ENCODE data around the gene GPR132.

The GPR132 gene

DNA sequence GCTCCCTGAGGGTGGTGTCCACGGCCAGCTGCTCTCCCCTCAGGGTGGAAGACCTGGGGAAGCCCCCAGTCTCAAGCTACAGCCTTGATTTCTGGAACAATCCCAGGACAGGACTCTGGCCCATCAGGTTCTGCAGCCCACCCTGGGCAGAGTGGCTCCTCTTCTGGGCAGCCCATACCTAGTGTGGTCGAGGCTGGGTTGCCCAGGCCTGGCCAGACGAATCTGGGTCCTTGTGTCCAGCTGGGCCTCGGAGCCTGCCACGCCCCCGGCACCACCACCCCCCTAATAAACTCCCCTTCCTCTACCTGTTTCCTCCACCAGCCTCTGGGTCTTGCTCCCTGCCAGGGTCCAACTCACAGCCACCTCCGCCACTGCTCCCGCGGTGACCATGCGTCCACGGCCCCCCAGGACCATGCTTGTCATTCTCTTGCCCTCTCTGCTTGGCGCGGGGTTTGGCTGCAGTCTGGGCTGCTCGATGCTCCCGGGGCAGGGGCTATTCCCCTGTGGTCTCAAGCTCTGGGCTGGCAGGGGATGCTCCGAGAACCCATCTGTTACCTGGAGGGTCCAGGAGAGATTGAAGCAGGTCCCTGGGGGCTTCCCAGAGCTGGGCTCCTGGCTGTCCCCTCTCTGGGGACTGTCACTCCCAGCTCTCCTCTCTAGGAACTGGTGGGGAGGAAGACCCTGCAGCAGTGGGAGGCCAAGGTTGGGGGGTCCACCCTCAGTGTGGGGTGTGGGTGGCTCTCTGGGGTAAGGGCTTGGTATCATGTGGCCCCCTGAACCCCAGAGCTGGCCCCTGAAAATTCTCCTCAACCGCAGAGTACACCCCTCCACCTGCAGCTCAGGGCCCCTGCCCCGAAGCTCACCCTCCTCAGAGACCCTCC, 8.7 kb upstream of the GPR132 start:
- no peak overlapping the region for H3K4me3 ChIP-seq (ENCODE audit: low read length)
- TF ChIP-seq, protein P1, sequence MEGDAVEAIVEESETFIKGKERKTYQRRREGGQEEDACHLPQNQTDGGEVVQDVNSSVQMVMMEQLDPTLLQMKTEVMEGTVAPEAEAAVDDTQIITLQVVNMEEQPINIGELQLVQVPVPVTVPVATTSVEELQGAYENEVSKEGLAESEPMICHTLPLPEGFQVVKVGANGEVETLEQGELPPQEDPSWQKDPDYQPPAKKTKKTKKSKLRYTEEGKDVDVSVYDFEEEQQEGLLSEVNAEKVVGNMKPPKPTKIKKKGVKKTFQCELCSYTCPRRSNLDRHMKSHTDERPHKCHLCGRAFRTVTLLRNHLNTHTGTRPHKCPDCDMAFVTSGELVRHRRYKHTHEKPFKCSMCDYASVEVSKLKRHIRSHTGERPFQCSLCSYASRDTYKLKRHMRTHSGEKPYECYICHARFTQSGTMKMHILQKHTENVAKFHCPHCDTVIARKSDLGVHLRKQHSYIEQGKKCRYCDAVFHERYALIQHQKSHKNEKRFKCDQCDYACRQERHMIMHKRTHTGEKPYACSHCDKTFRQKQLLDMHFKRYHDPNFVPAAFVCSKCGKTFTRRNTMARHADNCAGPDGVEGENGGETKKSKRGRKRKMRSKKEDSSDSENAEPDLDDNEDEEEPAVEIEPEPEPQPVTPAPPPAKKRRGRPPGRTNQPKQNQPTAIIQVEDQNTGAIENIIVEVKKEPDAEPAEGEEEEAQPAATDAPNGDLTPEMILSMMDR (conservative IDR thresholded peaks at IDR 0.05; ENCODE audit: low read depth, low read length): no peak
- DNase-seq (ENCODE audit: low read depth): no peak

DNA sequence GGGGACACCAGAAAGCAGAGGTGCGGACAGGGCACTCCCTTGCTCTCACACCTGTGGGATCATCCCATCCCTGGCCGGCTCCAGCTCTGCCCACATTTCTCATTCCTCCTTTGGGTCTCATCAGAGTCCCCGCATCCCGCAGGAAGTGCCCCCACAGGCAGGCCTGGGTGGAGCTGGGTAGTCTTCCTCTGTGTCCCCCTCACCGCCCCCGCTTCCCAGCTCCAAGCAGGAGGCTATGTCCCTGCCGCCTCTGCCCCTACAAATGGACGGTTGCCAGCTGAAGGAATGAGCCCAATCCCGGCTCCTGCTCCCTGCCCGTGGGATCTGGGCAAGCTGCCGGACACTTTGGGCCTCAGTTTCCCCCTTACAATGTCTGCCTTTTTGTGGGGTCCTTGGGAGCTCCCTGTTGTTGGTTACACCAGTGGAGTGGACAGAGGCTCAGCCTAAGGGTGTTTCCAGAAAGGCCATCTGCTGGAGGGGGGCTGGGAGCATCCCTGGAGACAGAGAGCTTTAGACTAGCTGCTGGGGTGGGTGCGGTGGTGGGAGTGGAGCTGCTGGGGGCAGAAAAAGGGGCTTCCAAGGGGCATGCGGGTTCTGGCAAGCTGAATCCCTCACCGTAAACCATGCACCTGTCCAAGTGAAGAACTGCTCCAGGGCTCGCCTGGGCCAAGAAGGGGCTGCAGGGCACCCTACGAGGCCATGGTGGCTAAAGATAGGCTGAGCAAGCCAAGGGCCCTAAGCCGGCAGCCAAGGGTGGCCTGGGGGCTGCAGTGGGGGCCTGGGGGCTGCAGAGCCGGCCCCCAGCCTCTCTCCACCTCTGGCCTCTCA, 7.9 kb upstream of the GPR132 start:
- no peak overlapping the region for H3K4me3 ChIP-seq (ENCODE audit: low read length)
- TF ChIP-seq, protein P1 (conservative IDR thresholded peaks at IDR 0.05; ENCODE audit: low read depth, low read length): no peak
- no peak for DNase-seq (ENCODE audit: low read depth)

DNA sequence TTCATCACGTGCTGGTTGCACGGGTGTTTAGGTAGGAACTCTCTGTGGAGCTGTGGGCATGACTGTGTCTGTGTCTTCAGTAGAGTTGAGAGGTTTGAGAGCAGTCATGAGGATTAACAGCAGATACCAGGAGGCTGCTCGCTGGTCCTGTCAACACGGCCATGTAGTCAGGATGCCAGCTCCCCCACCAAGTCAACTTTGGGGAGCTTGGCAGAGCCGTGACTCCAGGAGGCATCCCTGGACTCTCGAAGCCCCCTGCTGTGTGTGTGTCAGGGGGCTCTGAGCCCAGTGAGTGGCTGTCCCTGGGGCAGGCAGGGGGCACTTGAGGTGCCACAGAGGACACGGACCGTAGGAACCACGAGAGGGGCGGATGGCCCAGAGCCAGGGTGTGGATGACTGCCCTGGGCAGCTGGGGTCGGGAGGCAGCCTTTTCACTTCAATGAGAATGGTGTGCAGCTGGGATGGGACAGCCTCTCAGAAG, 7.2 kb upstream of the GPR132 start:
- TF ChIP-seq, protein P1 (conservative IDR thresholded peaks at IDR 0.05; ENCODE audit: low read depth, low read length): no peak
- no peak for DNase-seq (ENCODE audit: low read depth)
- H3K4me3 ChIP-seq (ENCODE audit: low read length): no peak overlapping the region

GRCh38 chr14:105071942-105072341, 6.7 kb upstream of the GPR132 start:
- no peak for DNase-seq (ENCODE audit: low read depth)
- no peak overlapping the region for H3K4me3 ChIP-seq (ENCODE audit: low read length)
- TF ChIP-seq, protein P1 (conservative IDR thresholded peaks at IDR 0.05; ENCODE audit: low read depth, low read length): no peak

DNA sequence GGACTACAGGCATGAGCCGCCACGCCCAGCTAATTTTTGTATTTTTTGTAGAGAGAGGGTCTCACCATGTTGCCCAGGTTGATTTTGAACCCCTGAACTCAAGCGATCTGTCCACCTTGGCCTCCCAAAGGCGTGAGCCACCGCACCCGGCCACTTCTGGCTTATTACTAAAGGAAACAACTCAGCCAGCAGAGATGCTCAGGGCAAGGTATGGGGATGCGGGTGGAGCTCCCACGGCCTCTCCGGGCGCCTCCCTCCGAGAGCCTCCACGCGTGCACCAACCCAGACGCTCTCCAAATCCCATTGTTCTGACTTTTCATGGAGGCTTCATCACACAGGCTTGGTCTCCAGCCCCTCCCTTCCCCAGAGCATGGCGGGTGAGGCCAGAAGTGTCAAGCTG, 6.1 kb upstream of the GPR132 start:
- TF ChIP-seq, protein P1 (conservative IDR thresholded peaks at IDR 0.05; ENCODE audit: low read depth, low read length): no peak
- H3K4me3 ChIP-seq (ENCODE audit: low read length): no peak overlapping the region
- no peak for DNase-seq (ENCODE audit: low read depth)

DNA sequence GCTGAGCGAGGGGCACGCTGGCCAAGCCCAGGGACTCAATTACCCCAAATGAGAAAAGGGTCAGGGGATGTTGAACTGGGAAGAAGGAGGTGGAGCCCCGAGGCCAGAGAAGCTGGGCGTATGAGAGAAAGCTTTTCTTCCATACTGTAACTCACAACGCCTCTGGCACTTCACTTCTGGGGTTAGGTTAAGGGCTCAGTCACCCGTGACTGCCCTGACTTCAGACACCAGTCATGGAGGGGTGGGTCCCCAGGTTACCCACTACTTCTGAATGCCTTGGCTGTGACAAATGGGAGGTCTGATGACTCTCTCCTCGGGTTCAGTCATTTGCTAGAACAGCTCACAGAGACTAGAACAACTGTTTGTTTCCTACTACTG, 5.5 kb upstream of the GPR132 start:
- no peak for DNase-seq (ENCODE audit: low read depth)
- no peak overlapping the region for H3K4me3 ChIP-seq (ENCODE audit: low read length)
- TF ChIP-seq, protein P1 (conservative IDR thresholded peaks at IDR 0.05; ENCODE audit: low read depth, low read length): no peak

Data from retinal pigment epithelial cell (primary cell).